ENCODE measurements around the gene SERTM1. TPM values are rescaled to one million over a fixed set of nuclear protein-coding genes. Genes with fewer than 3 reads are reported as not detected.
A peak's percentile ranks its signal among the peaks of the same experiment; 100 is the strongest.

Gene SERTM1
- total RNA-seq, 1 experiment from 2014 or later = 0.24 TPM

- Mint-ChIP-seq H3K27me3 (ENCODE audit: low read depth) (no peaks in the 10 kb centered on the region), H3K27ac (no peak overlapping the region), H3K4me3 (no peak overlapping the region), H3K36me3 (ENCODE audit: insufficient read depth in 1 of 3, low read depth in 3 of 3) (peaks cover 4 to 16% (median 4%) of the 10 kb centered on the region in 3 experiments), H3K4me1 (peaks cover 8 to 12% of the 10 kb centered on the region in 2 experiments), H3K9me3 (peaks cover 0 to 13% of the 10 kb centered on the region in 2 experiments; a peak in 3 of 5 replicates)
- Histone ChIP-seq H2AFZ (ENCODE audit: low read length) (peak overlapping the region; percentile 56), H3K18ac (ENCODE audit: insufficient read length, low read depth, low read length) (no peak overlapping the region), H2BK120ac (ENCODE audit: low read depth, low read length, poor library complexity, severe bottlenecking) (no peak overlapping the region), H2AK5ac (ENCODE audit: insufficient read length, low read length) (no peak overlapping the region), H3K9ac (ENCODE audit: extremely low read depth, insufficient read length, low read length) (no peak overlapping the region), H3K23me2 (ENCODE audit: insufficient read length, low read depth, low read length, poor library complexity, severe bottlenecking) (no peaks in the 10 kb centered on the region), H3K9me3 (ENCODE audit: control insufficient read depth, low read depth, low read length) (no peaks in the 10 kb centered on the region), H3K79me1 (ENCODE audit: insufficient read depth, low read depth, low read length, poor library complexity, severe bottlenecking) (no peaks in the 10 kb centered on the region), H3K27me3 (ENCODE audit: insufficient read depth, low read length) (no peaks in the 10 kb centered on the region), H3K56ac (ENCODE audit: insufficient read length, low read depth, low read length) (no peak overlapping the region), H3K14ac (ENCODE audit: insufficient read depth, low read length) (no peak overlapping the region), H2BK20ac (ENCODE audit: low read depth, low read length, poor library complexity, severe bottlenecking) (peak overlapping the region; percentile 75), H3K23ac (ENCODE audit: insufficient read length, low read depth, low read length) (no peak overlapping the region), H4K20me1 (ENCODE audit: control insufficient read depth, insufficient read depth, insufficient read length) (no peaks in the 10 kb centered on the region), H3K79me2 (ENCODE audit: insufficient read depth, low read length) (no peaks in the 10 kb centered on the region), H3K27ac (ENCODE audit: insufficient read length, low read depth, low read length) (no peak overlapping the region), H3K4ac (ENCODE audit: low read depth, low read length) (no peak overlapping the region), H2BK12ac (ENCODE audit: insufficient read length, low read depth, low read length) (no peak overlapping the region), H4K5ac (ENCODE audit: insufficient read length, low read depth, low read length) (no peak overlapping the region), H4K8ac (replicated peaks; ENCODE audit: insufficient read length, low read depth, low read length) (no peak overlapping the region), H2BK15ac (ENCODE audit: low read depth, low read length) (no peak overlapping the region), H2BK5ac (ENCODE audit: insufficient read length, low read length) (no peak overlapping the region), H3K4me1 (ENCODE audit: insufficient read depth, low read length) (peaks cover 4% of the 10 kb centered on the region; the same call in 1 of the 2 replicates), H3K4me2 (ENCODE audit: insufficient read depth, insufficient read length, low read length) (no peak overlapping the region), H3T11ph (ENCODE audit: low read length) (no peak overlapping the region), H4K91ac (ENCODE audit: insufficient read length, low read depth, low read length) (no peak overlapping the region)
- no CpG with 5 or more reads among the region's 3 CpGs for WGBS (ENCODE audit: extremely low coverage, insufficient read length, low lambda C conversion rate)
- TF ChIP-seq CTCF (conservative IDR thresholded peaks at IDR 0.05) = no peak
- DNase-seq = no peak
Measured at GRCh38 chr13:36745436-36745835, 71.6 kb downstream of the SERTM1 start.

All from H9 (cell line).